ENCODE measurements around the gene IPO13. TPM values are rescaled to one million over a fixed set of nuclear protein-coding genes. Genes with fewer than 3 reads are reported as not detected.

IPO13 gene, protein sequence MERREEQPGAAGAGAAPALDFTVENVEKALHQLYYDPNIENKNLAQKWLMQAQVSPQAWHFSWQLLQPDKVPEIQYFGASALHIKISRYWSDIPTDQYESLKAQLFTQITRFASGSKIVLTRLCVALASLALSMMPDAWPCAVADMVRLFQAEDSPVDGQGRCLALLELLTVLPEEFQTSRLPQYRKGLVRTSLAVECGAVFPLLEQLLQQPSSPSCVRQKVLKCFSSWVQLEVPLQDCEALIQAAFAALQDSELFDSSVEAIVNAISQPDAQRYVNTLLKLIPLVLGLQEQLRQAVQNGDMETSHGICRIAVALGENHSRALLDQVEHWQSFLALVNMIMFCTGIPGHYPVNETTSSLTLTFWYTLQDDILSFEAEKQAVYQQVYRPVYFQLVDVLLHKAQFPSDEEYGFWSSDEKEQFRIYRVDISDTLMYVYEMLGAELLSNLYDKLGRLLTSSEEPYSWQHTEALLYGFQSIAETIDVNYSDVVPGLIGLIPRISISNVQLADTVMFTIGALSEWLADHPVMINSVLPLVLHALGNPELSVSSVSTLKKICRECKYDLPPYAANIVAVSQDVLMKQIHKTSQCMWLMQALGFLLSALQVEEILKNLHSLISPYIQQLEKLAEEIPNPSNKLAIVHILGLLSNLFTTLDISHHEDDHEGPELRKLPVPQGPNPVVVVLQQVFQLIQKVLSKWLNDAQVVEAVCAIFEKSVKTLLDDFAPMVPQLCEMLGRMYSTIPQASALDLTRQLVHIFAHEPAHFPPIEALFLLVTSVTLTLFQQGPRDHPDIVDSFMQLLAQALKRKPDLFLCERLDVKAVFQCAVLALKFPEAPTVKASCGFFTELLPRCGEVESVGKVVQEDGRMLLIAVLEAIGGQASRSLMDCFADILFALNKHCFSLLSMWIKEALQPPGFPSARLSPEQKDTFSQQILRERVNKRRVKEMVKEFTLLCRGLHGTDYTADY
- polyA plus RNA-seq (ENCODE audit: insufficient read length in 3 of 3) = 10 to 100 TPM; 33.6 to 36.0 (median 35.6) TPM

DNA sequence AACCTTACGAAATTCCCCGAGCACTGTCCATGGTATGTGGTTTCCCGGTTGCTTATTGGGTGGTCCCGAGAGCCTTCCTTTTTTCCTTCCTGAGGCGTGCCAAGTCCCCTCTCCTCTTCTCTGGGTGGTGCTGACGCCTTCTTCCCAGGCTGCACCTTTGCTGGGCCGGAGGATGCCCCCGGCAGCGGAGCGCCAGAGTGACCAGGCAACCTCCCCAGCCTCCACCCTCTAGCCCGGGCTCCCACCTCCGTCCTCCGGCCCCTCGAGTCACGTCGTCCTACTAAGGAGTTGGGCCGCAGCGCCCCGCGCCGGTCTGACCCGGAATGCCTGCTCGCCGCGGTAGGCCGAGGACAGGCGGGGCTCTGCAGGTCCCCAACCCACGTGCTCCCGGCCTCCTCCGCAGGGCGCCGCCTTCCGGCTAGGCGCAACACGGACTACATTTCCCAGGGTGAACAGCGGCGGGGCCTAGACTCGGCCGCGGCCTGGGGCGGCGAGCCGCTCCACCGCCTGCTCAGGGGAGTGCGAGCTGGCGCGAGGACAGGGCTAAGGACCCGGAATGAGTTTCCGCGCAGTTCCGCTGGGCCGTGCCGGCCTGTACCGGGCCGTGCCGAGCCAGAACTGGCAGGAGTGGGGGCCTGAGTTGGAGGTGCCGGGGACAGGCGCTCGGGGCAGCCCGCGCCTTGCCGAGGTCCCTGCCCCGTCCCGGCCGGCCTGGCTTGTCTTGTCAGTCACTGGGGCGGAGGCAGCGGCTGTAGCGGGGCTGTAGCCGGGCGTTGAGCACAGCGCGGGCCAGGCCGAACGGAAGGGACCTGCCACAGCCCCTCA is at the start of gene IPO13:
Gene IPO13, plus strand, starts transcription at position 715 of the 825 bp plus-strand sequence. CDS start 651 bp downstream, outside the sequence.
- DNase-seq (ENCODE audit: low read depth in 3 of 3, low spot score in 2 of 3) = peak; percentile 87 to 92 (median 88)

DNA sequence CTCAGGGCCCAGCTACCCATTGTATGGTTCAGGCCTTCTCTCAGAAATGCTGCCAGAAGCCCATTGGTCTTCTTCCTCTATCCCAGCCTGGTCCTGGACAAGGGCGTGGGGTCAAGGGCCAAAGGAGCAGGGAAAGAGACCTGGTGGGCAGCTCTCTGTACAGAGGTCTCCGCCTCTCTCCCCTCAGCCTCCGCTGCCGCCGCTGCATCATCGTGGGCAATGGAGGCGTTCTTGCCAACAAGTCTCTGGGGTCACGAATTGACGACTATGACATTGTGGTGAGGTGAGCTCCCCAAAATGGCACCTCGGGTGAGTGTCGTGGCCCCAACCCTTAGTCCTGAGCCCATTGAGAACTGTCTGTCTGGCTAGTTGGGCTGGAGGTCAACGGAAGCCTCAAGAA is 47.8 kb upstream of the IPO13 start:
- DNase-seq (ENCODE audit: low read depth in 3 of 3, low spot score in 2 of 3) = no peak

DNA sequence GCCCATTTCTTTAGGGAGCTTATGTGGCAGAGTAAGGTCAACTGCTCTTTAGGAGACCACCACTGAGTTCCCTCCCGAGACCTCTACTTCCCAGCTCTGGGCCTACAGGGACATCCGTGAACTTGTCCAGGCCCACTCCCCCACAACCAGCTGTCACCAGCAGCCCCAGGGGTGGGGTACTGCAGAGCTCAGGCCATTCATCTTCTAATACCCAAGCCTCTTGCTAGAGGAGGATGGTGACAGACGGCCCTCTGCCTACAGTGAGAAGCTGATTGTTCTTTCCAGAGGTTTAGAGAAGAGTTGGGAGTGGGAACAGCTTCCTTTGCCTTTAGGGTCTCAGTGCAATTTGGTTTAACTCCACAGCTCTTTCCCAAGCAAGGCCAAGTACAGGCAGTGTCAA is 46.4 kb upstream of the IPO13 start:
- no peak for DNase-seq (ENCODE audit: low read depth in 3 of 3, low spot score in 2 of 3)

DNA sequence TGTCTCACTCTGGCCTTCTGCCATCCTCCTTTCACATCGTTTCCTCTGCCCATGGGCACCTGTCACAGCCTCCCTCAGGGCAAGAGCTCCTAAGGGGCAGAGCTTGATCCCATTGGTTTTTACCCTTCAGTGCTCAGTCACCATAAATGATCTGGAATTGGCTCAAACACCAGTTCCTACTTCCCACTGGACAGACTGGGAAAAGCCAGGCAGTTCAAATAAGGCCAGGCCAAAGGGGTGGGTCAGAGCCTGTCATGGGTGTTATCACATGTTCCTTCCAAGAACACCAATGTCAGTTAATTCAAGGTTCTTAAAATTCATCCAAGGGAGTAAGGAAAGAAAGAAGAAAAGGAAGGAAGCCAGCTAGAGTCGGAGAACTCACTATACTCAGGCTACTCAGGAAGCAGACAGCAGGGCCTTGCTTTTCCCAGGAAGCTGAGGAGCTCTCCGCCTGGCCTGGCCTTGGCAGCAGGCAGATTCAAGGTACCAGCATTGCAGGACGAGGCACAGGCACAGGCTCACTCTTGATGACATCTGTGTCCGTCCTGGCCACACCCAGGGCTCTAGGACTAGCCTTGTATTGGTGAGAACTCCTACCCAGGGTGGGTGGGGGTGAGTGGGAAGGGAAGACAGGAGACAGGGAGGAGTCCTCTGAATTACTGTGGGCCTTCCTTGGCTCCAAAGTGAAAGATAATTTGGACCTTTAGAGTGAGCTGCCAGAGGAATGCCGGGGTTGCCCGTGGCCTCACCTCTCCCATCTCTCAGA is 45.4 kb upstream of the IPO13 start:
- DNase-seq (ENCODE audit: low read depth in 3 of 3, low spot score in 2 of 3) = no peak

DNA sequence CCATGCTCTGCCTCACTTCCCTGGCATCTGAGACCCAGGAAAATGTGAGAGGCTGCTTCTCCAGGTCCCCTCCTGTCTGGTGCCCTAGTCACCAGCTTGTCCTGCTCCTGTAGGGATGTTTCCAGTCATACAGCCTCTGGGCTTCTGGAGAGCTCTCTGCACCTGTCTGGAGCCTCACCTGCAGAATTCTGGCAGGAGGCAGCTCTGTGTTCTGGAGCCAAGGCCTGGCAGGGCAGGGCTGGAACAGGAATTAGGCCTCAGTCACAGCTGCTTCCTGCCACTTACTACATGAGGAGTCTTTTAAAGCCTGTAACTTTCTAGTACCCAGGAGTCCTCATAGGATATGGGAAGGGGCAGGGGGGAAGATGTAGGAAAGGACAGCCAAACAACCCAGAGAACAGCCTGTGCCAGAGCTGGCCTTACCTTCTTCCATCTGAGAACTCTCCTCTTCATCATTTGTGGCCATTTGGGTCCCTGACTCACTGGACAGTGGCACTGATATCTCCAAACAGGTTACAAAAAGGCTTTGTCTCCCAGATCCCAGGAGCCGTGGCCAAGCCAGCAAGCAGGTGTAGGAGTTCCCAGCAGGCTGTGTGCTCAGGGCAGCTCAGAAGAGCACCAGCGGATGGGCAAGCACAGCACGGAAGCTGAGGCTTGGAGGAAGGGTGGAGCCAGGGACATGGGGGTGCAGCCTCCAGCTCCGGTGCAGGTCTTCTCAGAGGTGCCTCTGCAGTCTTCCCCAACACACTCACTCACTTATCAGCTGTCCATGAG is 44.5 kb upstream of the IPO13 start:
- no peak for DNase-seq (ENCODE audit: low read depth in 3 of 3, low spot score in 2 of 3)

DNA sequence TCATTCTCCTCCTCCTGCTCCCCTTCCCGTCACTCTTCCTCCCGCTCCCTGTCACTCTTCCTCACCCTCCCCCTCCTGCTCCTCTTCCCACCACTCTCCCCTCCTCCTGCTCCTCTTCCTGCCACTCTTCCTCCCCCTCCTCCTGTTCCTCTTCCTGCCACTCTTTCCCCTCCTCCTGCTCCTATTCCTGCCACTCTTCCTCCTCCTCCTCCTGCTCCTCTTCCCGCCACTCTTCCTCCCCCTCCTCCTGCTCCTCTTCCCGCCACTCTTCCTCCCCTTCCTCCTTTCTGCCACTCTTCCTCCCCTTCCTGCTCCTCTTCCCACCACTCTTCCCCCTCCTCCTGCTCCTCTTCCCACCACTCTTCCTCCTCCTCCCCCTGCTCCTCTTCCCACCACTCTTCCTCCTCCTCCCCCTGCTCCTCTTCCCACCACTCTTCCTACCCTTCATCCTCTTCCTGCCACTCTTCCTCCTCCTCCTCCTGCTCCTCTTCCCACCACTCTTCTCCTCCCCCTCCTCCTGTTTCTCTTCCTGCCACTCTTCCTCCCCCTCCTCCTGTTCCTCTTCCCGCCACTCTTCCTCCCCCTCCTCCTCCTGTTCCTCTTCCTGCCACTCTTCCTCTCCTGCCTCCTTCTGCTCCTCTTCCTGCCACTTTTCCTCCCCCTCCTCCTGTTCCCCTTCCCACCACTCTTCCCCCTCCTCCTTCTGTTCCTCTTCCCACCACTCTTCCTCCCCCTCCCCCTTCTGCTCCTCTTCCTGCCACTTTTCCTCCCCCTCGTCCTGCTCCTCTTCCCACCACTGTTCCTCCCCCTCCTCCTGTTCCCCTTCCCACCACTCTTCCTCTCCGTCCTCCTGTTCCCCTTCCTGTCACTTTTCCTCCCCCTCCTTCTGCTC is 41.8 kb upstream of the IPO13 start:
- DNase-seq (ENCODE audit: low read depth in 3 of 3, low spot score in 2 of 3) = no peak

DNA sequence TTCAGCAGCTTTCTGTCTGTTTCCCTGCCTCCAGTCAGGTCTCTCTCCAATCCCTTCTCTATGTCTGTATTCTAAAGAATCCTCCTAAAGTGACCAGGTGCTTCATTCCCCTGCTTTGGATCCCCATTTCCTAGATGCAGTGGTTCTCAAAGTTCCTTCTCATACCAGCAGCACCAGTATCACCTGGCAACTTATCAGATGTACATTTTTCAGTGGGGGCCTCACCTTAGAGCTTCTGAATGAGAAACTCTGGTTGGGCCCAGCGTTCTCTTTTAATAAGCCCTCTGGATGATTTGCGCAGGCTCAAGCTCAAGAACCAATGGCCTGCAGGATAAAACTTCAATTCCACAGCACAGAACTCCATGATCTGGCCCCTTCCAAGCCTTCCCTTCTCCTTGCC is 38.5 kb upstream of the IPO13 start:
- DNase-seq (ENCODE audit: low read depth in 3 of 3, low spot score in 2 of 3) = no peak

DNA sequence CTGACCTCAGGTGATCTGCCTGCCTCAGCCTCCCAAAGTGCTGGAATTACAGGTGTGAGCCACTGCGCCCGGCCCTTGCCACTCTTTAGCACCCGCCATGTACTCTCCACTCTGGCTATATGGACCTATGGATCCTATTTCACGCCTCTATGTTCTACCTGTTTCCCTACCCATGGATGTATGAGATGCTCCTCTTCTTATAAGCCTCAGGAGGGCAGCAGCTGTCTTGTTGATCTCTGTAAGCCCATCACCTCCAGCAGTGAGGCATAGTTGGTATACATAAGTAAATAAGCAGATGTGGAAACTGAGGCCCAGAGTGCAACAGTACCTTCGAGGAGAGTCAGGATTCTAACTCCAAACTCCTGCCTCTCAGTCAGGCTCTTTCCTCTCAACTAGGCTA is 37.9 kb upstream of the IPO13 start:
- DNase-seq (ENCODE audit: low read depth in 3 of 3, low spot score in 2 of 3) = no peak

DNA sequence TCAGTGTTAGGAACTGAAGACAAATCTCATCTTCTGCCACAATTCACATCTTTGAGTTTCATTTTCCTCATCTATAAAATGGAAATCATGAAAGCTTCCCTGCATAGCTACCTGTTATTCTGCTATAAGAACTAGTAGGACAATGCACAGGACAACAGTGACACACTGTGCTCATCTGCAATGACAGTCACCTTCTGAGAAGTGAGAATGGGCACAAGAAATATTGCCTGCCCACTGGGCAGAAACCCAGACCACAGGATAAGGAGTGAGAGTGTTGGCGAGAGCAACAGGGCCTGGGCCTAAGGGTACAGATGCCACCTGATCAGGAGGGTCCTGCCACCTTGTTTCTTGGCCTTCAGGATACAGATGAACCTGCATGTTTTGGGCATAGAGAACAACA is 36.4 kb upstream of the IPO13 start:
- DNase-seq (ENCODE audit: low read depth in 3 of 3, low spot score in 2 of 3) = no peak

DNA sequence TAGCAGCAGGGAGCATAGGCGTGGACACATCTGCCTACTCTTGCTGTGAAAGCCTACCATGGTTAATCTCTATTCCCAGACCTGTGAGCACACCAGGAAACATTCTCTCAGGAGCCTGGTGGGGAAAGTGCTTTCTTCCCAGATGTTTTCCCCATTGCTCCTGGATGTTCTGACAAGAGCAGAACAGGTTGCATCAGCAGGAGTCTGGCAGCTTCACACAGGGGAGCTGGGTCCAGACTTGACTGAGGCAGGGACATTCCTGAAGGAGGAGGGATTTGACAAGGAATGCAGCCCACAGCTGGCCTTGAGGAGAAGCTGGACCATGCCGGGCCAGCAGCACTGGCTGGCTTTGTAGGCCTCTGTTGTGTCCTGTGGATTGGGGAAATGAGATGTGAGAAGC is 34.1 kb upstream of the IPO13 start:
- no peak for DNase-seq (ENCODE audit: low read depth in 3 of 3, low spot score in 2 of 3)

DNA sequence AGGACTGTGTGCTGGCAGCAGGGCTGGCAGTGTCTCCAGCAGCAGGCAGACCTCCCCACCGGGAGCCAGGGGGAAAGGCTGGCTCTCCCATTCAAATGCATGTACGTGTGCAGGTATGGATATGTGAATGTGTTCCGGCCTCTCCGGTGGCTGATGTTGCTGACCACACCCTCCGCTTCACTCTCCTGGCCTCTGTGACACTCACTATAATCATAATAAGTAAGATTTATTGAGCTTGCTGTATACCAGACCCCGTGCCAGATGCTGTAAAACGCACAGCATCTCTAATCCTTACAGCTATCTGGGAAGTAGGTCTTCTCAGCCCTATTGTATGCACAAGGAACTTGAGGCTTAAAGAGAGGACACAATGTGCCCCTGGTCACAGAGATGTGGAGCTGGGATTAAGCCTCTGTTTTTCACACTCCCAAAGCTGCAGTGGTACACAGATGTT is 33.7 kb upstream of the IPO13 start:
- no peak for DNase-seq (ENCODE audit: low read depth in 3 of 3, low spot score in 2 of 3)

DNA sequence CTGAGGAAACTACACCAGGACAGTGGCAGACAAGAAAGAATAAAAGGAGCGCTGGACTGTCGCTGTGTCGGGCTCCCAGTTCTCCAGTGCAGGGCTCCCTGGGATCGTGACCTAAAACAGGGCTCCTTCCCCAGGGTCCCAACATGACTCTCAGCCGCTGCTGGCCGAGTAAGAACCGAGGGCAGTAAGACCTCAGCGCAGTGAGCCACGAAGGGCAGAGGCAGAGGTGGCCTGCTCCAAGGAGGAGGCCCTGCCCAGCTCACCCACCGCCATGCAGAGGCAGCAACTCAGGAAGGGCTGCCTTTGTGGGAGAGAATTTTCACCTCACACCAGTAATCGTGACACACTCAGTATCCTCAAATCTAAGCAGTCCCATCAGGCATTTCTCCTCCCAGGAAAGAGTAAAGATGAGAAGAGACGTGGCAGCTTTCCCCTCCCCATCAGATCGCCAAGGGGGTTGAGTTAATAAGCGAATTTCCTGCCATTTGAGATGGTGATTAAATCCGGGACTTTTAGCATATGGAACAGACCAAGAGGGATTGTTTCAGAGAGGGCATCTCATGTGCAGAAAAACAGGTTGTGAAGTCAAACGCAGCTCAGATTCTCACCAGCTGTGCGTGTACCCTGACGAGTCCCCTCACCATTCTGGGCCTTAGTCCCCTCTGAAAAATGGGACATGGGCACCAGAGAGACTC is 32.9 kb upstream of the IPO13 start:
- no peak for DNase-seq (ENCODE audit: low read depth in 3 of 3, low spot score in 2 of 3)

DNA sequence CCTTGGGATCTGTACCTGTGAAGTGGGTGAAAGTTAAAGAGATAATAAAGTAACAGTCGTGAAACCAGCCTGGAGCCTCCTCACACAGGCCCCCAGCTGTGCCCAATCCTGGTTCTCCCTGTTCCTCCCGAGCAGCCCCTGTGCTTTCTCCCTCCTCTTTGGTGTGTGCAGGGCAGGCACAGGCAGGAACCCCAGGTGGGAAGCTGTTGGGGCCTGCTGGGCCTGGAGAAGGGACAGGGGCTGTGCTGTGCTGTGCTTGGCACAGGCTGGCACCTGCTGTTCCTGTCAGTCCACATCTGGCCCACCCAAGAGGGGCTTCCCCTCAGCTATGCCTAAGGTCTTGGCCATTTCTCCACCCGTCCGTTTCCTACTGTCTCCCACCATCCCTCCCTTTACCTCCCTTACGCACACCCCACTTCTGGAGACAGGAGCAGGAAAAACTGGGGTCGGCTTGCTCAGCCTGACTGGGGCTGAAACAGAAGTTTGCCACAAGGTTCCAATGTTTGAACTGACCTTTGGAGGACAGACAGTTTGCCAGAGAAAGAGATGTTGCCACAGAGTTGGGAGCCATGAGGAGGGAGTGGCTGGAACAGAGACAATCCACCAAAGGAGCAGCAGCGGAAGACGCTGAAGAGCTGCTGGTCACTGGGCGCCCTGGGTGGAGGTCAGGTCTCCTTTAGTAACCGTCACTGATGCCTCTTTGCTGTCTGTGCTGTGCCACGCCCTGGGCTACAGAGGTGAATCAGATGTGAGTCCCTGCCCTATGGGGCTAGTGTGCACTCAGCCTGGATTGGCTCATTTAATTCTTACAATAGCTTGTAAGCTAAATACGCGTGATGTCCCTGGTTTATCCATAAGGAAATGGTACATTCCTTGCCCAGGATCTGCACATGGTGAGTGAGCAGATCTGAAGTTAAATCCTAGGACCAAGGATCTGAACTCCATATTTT is 31.9 kb upstream of the IPO13 start:
- DNase-seq (ENCODE audit: low read depth in 3 of 3, low spot score in 2 of 3) = no peak

DNA sequence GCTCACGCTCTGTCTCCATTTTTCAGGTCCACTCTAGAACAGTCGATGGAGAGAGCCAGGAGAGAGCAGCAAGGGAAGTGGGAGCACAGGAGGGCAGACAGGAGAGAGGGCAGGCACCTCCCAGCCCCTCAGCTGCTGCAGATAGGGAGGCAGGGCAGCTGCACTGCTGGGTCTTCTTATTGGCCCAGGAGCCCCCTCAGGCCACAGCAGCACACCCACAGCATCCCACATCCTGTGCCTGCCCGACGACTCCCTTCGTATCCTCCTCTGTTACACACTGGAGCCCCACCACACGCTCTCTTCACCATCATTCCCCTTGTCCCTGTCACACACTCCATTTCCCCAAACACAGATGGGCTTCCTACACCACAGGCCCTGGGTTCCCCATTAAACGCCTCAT is 26.8 kb upstream of the IPO13 start:
- no peak for DNase-seq (ENCODE audit: low read depth in 3 of 3, low spot score in 2 of 3)

DNA sequence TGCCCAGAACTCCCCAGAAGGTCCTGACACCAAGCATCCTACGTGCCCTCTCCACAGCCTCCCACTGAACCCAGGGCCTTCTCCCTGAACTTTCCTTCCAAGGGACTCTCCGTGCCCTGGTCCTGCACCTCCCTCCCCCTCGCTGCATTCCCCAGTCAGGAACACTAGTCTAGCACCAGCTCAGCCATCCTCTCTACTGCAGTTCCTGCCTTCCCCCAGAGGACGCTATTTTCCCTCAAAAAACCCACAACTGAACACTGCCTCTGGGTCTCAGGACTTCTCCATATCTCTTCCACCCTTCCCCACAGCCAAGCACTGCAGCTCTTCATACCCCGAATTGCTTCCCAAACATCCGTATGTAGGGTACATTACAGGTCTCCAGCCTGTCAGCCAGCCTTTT is 25.7 kb upstream of the IPO13 start:
- DNase-seq (ENCODE audit: low read depth in 3 of 3, low spot score in 2 of 3) = no peak

DNA sequence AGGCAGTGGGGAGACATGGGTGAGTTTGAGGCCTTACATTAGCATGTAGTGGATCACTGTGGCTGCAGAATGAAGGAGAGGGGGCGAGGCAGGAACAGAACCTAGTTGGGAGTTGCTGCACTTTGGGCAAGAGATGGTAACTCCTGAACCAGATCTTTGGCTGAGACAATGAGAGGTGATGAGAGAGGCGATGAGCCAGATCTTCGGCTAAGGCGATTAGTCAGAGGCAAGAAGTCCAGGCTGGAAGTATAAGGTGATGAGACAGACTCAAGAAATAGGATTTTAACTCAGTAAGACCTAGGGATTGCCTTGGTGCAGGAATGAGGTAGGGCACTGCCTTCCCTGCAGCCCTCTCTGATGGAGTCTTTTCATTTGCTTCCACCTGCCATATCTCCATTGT is 22.2 kb upstream of the IPO13 start:
- DNase-seq (ENCODE audit: low read depth in 3 of 3, low spot score in 2 of 3) = no peak

Data from right renal cortex interstitium (tissue), 3 donors.